ENCODE data around the gene MYO16. TPM values are rescaled to one million over a fixed set of nuclear protein-coding genes. Genes with fewer than 3 reads are reported as not detected.

MYO16 gene
- total and polyA plus RNA-seq, 3 donors from 2014 or later = 3.1 to 4.0 (median 3.4) TPM

GRCh38 chr13:109249780-109250528 is 620.5 kb downstream of the MYO16 start:
- Histone ChIP-seq H3K4me1 (no peaks in the 10 kb centered on the region), H3K36me3 (ENCODE audit: low read depth, missing control alignments) (no peaks in the 10 kb centered on the region), H3K9me3 (no peaks in the 10 kb centered on the region), H3K27ac (no peak overlapping the region), H3K4me3 (no peak overlapping the region), H3K27me3 (no peaks in the 10 kb centered on the region)
- intact Hi-C loops (cut with DNase I; ENCODE audit: low total_unique reads) = no loop called here
- 82 to 93% methylated on average over 4 of the region's 4 CpGs for WGBS, 2 donors
- no peak for DNase-seq
- TF ChIP-seq POLR2A (IDR thresholded peaks at IDR 0.05) (no peak), CTCF (IDR thresholded peaks at IDR 0.05) (no peak)

- no peak for DNase-seq
- Histone ChIP-seq H3K36me3 (ENCODE audit: low read depth, missing control alignments) (no peaks in the 10 kb centered on the region), H3K4me1 (no peaks in the 10 kb centered on the region), H3K27ac (peak overlapping the region in 1 of 2 donors; percentile 31), H3K4me3 (no peak overlapping the region), H3K9me3 (no peaks in the 10 kb centered on the region), H3K27me3 (no peaks in the 10 kb centered on the region)
- TF ChIP-seq CTCF (IDR thresholded peaks at IDR 0.05) = no peak
- WGBS, 2 donors = 57 to 60% methylated on average over 2 of the region's 2 CpGs
- intact Hi-C loops (cut with DNase I; ENCODE audit: low total_unique reads) = no loop called here
Observed at GRCh38 chr13:109251956-109252355, 622.5 kb downstream of the MYO16 start.

GRCh38 chr13:109253316-109253715 is 623.9 kb downstream of the MYO16 start:
- no peak for TF ChIP-seq POLR2A (IDR thresholded peaks at IDR 0.05)
- no peak for TF ChIP-seq CTCF (IDR thresholded peaks at IDR 0.05)
- no peak overlapping the region for H3K27ac ChIP-seq
- H3K4me1 ChIP-seq = no peaks in the 10 kb centered on the region
- intact Hi-C loops (cut with DNase I; ENCODE audit: low total_unique reads) = no loop called here
- WGBS, 2 donors = 76 to 100% methylated on average over 1 of the region's 1 CpG
- H3K27me3 ChIP-seq = no peaks in the 10 kb centered on the region
- H3K4me3 ChIP-seq = no peak overlapping the region
- H3K9me3 ChIP-seq = no peaks in the 10 kb centered on the region
- H3K36me3 ChIP-seq (ENCODE audit: low read depth, missing control alignments) = no peaks in the 10 kb centered on the region
- DNase-seq = no peak

GRCh38 chr13:109254274-109254673 is 624.9 kb downstream of the MYO16 start:
- H3K4me1 ChIP-seq = no peaks in the 10 kb centered on the region
- H3K9me3 ChIP-seq = no peaks in the 10 kb centered on the region
- H3K27me3 ChIP-seq = no peaks in the 10 kb centered on the region
- no peak for TF ChIP-seq POLR2A (IDR thresholded peaks at IDR 0.05)
- TF ChIP-seq CTCF (IDR thresholded peaks at IDR 0.05) = no peak
- WGBS, 2 donors = 60 to 72% methylated on average over 1 of the region's 1 CpG
- DNase-seq = no peak
- H3K27ac ChIP-seq = no peak overlapping the region
- intact Hi-C loops (cut with DNase I; ENCODE audit: low total_unique reads) = no loop called here
- H3K36me3 ChIP-seq (ENCODE audit: low read depth, missing control alignments) = no peaks in the 10 kb centered on the region
- no peak overlapping the region for H3K4me3 ChIP-seq
